Measurements from ENCODE around the gene ANKIB1.
"Not testable (repeated sequence)": the region's sequence is repeated elsewhere in the genome, so short reads cannot be mapped to it uniquely, and the experiment has no call there.

ANKIB1 gene

DNA sequence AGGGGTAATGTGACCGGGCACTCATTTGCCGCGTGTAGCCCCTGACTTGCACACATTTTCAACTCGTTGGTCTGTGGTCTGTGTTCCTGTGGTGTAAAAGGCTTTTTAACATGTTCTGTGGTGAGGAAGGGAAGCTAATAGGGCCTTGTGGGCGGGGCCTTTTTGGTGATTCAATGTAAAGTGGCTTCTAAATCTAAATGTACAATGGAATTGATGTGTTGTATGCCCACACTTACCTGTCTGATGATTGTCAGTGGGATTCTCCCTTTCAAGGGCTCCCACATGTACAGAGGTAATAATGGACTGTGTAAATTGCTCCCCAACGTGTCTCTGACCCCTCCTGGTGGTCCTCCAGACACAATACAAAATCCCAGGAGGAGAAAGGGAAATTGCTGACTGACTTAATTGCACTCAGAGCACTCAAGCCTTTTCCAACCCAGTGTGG is 158.4 kb downstream of the ANKIB1 start:
- peak; percentile 46 to 50 for DNase-seq

DNA sequence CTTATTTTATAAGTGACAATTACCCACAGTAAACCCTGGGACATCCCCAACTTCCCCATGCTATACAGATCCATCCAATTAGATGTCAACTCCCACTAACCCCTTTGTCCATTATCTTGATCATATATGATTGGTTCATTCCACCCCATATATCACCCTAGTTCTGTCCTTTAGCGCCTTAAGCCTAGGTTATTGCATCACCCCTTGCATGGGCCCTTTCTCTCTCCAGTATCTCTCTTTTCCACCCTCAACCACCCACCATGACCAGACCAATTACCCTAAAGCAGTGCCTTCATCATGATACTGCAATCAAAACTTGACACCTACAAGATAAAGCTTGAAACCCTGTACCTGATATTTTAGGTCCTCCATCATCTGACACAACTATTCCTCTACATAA is 163.6 kb downstream of the ANKIB1 start:
- no peak for DNase-seq

DNA sequence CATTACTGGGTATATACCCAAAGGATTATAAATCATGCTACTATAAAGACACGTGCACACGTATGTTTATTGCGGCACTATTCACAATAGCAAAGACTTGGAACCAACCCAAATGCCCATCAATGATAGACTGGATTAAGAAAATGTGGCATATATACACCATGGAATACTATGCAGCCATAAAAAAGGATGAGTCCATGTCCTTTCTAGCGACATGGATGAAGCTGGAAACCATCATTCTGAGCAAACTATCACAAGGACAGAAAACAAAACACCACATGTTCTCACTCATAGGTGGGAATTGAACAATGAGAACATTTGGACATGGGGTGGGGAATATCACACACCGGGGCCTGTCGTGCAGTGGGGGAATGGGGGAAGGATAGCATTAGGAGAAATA is 164.4 kb downstream of the ANKIB1 start:
- not testable (repeated sequence) for DNase-seq

DNA sequence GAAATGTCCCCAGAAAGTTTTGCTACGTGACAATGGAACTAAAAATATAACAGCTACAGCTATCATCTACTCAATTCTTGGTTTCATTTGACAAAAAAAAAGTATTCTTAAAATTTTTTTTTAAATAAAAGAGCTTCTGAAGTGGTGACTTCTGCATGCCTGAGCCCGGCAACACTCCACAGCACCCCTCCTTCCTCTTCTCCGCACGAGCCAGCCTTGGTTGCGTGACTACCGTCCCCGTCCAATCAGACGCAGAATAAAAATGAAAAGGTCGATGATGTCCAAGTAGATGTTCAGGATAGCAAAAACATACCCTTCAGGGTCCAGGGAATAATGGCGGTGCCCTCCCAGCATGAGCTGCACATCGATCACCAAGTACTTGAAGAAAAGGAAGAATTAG is 167.0 kb downstream of the ANKIB1 start:
- no peak for DNase-seq

DNA sequence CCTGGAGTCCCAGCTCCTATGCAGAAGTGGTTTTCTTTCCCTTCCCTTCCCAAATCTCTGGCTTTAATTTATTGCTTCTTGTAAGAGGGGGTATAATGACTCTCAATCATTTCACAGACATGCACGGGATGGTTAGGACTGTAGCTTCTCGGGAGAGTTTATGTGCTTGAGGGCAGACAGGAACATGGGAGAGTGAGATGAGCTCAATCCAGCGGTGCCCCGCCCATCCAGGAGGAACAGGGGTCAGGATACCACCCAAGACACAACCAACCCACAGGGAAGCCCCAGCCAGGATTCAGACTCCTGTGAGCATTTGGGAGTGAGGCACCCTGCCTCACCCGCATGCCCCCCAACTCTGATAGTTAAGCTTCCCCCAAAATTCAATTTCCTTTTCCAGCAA is 167.8 kb downstream of the ANKIB1 start:
- DNase-seq: no peak

DNA sequence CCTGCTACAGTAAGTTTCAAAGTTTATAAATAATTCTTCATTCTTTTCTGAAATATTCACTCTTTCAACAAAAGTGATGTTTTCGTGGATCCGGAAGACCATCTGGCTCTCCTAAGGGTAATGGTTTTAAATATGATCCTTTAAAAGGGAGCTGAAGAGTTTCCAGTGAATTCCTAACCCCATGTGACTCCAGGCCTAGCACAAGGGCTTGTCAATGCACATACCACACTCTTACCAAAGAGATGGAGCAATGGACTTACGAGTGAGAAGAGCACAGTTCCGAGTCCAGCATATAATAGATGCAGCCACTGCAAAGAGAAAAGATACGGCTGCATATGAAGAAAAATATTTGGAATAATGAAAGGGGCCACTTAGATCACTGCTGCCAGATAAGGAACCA is 169.5 kb downstream of the ANKIB1 start:
- no peak for DNase-seq

DNA sequence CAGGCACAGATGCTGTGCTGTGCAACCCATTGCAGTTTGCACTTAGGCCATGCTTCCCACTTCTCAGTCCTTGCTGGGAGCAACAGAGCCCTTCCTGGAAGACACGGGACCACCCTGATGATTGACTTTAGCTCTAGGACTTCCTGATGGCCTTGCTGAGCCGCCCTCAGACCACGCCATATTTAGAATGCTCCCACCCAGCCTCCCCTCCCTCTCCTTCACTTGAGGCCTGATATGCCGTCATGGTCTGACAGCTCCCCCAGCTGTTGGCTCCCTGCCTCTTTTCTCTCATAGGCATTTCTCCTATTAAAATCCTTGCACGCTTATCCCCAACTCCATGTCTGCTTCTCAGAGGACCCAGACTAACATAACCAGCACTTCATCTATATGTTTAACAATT is 172.1 kb downstream of the ANKIB1 start:
- no peak for DNase-seq

DNA sequence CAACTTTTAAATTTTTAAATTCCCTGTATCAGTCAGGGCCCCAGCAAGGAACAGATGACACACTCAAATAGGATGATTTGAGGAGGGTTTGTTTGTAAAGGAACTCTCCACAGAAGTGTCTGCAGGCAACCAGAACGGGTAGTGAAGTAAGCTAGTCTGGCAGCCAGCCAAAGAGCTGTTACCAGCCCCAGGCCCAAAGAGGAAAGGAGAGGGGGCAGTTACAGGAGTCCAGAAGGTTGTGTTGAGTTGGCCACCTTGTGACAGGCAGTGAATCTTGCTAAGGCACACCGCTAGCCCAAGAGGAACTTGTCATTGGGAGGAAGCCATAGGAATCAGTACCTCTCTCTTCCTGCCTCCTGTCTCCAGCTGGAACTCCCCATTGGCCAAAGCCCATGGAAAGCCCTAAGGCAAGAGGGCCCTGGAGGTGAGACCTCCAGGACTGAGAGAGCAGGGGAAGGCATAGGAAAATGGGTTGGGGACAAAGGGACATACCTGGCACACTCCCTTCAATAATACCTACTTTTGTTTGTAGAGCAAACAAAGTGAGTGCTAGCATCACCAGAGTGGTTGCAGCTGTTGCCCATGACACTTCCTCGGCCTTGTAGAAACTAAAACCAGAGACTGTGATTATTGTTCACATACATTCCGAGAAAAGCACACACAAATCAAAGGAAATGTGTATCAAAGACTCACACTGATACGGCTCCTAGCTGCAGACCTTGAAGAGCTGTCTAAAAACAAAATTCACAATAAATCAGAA is 176.1 kb downstream of the ANKIB1 start:
- peak; percentile 17 to 20 for DNase-seq

DNA sequence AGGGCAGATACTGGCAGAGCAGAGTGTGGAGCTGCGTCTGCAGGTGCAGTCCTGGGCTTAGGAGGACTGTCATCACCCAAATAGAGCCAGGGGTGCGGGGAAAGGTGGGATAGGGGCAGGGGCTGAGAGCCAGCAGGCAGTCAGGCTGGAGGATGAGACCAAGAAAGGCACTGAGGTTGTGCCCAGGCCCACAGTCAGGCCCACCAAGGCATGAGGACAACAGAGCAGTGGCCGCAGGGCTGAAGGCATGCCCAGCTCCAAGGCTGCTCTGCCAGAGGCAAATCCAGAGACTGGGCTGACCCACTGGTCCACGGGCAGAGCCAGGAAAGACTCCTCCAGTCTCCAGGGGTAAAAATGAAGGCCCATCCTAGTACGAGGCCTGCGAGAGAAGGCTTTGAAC is 177.2 kb downstream of the ANKIB1 start:
- no peak for DNase-seq

DNA sequence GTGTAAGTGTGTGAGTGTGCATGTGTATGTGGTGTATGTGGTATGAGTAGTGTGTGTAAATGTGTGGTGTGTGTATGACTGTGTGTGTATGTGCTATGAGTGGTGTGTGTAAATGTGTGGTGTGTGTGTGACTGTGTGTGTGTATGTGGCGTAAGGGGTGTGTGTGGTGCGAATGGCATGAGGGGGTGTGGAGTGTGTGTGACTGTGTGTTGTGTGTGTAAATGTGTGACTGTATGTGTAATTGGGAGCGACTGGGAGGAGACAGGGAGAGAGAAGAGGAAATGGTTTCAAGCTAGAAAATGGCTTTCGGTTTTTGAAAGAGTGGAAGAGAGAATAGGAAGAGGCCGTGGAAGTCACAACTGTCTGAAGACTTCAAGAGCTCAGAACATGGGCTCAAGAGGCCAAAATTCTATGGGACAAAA is 177.9 kb downstream of the ANKIB1 start:
- DNase-seq: peak in 1 of 2 experiments; percentile 17

DNA sequence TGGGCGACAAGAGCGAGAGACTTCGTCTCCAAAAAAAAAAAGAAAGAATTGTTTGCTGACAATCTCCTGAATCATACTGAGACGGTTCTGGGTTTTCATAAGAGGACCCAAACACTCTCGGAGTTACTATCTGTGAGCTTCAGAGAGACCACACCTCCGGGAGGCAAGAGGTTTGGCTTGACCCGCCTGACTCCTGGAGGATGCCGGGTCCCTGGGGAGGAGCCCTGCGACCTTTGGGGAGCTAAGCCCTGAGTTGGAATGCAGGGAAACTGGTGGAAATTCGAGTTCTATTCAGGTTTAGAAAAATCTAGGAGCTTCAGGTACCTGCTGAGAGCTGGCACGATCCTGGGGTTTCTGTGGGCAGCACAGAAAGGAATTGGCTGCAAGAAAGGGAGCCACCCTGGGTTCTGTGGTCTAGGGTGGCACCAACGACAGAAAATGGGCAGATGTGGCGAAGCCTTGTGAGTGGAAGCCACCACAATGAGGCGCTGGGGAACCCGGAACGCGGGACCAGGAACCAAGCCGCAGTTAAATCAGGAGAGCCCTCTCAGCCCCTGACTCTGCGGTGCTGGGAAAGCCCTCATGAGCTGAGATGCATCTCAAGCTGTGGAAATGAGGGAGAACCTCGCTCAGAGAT is 179.7 kb downstream of the ANKIB1 start:
- no peak for DNase-seq

DNA sequence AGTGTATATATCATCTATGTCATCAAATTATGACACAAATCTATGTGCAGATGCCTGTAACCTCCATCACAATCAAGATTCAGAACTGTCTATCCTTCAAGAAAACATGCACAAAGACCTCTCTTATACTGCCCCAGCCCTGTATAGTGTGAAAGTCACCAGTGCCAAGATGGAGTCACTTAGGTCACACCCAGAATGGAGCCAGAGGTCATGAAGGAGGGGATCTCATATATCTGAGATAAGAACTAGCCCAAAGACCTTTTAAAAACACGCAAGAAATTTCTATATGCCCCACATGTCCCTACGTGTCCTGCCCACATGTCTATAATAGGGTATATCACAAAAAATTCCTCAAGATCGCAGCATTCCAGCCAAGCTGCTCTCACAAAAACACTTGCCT is 181.4 kb downstream of the ANKIB1 start:
- no peak for DNase-seq

DNA sequence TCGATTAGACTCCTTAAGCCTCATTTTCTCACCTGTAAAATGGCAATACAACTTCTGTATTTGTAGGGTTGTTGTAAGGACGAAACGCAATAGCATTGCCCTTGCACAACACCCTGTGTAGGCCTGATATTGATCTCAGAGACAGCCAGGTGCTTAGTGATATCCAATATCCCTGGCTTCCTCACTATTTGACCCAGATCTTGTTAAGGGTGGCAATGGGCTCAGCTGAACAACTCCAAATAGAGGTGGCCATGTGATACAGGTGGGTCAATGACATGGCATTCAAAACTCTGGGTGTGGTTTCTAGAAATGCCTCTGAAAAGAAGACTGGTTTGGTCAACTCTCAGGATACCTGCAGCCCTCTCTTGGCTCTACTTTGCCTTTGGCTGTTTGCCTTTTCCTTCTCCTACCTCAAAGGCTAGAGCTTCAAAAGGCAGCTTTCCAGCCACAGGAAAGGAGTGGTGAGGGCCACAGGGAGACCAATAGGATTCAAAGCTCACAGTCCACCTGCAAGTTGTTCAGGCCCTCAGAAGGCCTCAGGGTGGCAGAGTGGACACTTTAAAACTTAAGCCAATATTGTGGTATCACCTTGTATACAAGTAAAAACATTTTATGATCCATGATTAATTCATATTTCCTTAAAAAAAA is 186.6 kb downstream of the ANKIB1 start:
- DNase-seq: no peak

DNA sequence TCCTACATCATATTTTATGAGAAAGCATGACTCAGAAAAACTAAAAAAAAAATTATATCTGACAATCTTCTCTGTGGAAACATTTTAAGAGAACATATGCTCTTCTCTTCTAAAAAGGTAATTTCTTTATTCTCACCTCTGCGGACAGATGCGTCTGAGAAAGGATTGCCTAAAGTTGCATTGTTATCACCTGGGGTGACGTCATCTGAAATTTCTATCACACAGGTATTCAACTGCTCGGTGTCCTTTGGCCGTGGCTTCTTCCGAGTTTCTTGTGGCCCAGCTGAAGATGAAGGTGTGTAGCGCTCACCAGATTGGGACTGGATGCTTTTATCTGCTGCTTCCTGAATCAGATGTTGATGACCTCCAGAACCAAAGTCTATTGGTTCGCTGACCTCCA is 187.2 kb downstream of the ANKIB1 start:
- DNase-seq: no peak

DNA sequence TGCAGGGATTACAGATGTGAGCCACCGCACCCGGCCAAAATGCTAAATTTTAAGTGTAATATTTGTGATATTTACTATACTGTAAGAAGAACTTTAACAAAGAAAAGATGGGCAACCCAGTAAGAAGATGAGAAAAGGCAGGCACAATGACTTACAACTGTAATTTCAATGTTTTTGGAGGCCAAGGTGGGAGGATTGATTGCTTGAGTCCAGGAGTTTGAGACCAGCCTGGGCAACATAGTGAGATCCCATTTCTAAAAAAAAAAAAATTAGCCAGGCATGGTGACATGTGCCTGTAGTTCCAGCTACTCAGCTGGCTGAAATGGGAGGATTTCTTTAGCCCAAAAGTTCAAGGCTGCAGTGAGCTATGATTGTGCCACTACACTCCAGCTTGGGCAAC is 189.8 kb downstream of the ANKIB1 start:
- no peak for DNase-seq

DNA sequence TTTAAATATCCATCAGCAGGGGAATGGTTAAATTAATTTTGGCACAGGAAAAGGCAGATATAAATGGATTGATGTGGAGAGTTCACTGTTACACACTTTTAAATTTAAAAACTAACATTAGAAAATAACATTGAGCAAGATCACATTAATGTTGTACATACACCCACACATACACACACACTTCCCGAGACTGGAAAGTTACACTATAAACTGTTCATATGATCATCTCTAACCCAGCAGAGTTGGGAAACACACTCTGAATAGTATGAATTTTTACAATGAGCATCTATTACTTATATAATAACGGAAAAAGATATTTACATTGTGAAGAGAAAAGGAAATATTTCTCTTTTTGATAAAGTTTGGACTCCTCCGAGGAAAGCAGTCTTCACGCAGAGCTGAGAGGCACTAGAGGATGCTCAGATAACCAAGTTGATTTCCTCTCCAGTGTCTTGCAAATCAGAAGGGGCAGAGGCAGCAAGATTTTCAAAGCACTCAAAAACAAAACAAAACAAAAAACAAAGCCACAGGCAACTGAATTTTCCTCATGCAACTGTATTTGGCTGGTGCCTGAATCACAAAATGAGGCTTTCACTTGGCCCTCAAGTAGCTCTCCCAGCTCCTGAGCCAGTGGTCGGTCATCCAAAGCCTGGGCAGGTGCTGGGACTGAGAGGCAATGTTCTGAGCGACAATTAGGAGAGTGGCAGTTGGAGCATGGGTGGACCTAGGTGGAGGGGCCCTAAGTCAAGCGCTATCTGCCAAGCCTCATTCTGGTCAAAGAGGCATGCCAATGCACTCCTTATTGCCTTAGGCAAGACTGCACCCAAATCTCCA is 191.1 kb downstream of the ANKIB1 start:
- no peak for DNase-seq

DNA sequence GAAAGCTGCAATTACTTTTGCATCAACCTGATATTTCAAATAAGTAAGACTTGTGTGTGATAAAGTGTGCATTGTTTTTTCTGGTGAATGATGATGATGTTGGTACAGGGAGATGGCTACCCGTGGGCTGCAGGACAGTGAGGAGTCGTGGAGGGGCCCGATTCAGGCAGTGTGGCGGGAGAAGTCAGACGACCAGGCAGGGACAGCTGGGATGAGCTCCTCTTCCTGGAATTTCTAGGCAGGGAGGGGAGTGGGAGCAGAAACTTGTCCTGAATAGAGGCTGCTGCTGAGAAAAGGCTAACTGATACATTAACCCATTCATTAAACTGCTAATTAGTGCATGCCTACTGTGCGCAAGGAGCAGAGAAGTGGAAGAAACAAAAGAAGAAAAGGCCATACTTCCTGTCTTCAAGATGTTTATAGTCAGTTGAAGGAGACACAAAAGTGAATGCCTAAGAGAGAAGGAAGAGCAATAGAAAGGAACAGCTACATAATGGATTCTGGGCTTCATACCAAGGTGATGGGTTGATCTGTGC is 192.2 kb downstream of the ANKIB1 start:
- DNase-seq: no peak

DNA sequence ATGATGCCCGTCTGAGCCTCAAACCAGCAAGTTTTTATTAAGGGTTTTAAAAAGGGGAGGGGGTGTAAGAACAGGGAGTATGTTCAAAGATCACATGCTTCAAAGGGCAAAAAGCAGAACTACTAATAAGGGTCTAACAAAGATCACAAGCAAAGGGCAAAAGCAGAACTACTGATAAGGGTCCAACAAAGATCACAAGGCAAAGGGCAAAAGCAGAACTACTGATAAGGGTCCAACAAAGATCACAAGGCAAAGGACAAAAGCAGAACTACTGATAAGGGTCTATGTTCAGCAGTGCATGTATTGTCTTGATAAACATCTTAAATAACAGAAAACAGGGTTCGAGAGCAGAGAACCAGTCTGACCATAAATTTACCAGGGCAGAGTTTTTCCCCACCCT is 196.9 kb downstream of the ANKIB1 start:
- DNase-seq: peak; percentile 23 to 24

DNA sequence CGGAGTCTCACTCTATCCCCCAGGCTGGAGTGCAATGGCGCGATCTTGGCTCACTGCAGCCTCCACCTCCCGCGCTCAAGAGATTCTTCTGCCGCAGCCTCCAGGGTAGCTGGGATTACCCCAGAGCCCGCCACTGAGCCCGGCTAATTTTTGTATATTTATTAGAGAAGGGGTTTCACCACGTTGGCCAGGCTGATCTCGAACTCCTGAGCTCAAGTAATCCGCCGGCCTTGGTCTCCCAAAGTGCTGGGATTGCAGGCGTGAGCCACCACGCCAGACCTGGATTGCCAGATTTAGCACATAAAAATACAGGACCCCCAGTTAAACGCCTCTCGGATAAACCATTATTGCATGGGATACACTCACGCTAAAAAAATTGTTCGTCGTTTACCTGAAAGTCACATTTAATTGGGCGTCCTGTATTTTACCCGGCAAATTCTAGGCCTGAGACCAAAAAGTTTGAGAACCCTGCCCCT is 201.1 kb downstream of the ANKIB1 start:
- DNase-seq: peak in 1 of 2 experiments; percentile 86

DNA sequence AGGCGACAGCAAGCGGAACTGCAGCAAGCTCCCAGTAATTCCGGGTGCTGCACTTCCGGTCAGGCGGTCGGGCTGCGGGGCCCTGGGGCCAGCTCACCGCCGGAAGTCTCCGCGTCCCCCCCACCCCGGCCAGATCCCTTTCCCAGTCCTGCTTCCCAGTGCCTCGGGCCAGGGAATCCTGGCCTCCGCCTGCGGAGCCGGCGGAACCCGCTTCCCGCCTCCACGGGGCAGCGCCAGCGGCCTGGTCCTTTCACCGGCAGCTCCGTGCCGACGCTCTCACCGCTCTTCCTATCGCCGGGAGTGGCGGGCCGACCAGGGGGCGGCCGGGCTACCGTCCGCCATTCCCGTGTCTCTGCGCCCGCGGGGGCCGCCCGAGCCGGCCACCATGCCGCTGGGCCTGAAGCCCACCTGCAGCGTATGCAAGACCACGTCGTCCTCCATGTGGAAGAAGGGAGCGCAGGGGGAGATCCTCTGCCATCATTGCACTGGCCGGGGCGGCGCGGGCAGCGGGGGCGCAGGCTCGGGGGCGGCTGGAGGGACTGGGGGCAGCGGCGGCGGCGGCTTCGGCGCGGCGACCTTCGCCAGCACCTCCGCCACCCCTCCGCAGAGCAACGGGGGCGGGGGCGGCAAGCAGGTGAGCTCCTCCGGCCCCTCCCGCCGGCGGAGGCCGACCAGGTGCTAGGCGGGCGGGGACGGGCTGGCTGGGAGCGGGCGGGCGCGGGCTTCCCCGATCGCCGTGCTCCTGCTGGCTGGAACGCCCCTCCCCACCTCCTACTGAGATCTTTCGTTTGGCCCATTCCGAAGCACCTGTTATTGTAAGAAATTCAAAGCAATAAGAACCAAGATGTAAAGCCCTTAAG is 201.8 kb downstream of the ANKIB1 start, which contains the start of gene GATAD1:
TSS of gene GATAD1 (plus strand) at position 138 of the 860 bp plus-strand sequence. CDS start at position 386, 248 bp downstream.
- peak; percentile 75 to 89 for DNase-seq

DNA sequence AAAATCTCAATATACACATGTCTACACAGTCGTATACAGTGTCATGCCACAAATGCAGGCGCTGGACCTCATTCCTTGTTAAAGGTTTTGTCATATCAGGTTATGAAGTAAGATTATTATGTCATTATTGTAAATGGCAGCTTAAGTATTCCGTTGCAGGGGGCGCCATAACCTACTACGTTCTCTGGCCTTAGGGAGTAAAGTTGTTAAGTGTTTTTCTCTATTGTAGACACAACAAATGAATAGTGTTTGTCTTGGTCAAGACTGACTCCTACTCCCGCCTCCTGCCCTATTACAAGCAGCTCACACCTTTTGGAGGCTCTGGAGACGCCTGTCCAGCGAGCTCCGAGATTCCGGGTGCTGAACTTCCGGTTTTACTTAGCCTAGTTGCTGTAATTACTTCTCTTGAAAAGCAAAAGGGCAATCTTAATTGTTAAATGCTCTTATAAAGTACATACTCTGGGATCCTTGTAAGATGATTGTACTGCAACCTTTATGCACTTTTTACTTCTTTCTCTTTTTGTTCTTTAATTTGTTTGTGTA is 202.5 kb downstream of the ANKIB1 start:
- peak; percentile 77 to 81 for DNase-seq

Data from Kasumi-1 (cell line).